ENCODE results near the gene FAM169A.
A peak's percentile ranks its signal among the peaks of the same experiment; 100 is the strongest.

- TF ChIP-seq SP1 (IDR thresholded peaks at IDR 0.05; ENCODE audit: low read depth) (peak; percentile 74), EZH2 (IDR thresholded peaks at IDR 0.05) (no peak), POLR2AphosphoS5 (IDR thresholded peaks at IDR 0.05; ENCODE audit: low read depth, low read length) (no peak), CTCF (IDR thresholded peaks at IDR 0.05 in 2 of 3, conservative IDR thresholded peaks at IDR 0.05 in 1 of 3; ENCODE audit: borderline replicate concordance in 1 of 3, insufficient read depth in 1 of 3, low read depth in 2 of 3, low read length in 2 of 3) (no peak), ZFX (IDR thresholded peaks at IDR 0.05) (no peak), POLR2A (IDR thresholded peaks at IDR 0.05; ENCODE audit: borderline replicate concordance, extremely low read depth, insufficient read depth, insufficient read length) (no peak)
Measured at GRCh38 chr5:74762599-74762998, 103.6 kb downstream of the FAM169A start.
